Amygdala (tissue), 56 donors: ENCODE measurements around the gene SFRP5.

Source experiments
- DNase-seq, 56 donors: peaks; one replicate each; lab custom pipeline; 2025; lab: John Stamatoyannopoulos, UW

Gene SFRP5

GRCh38 chr10:97771913-97772823, at the start of gene SFRP5:
SFRP5 (minus strand) TSS chr10:97771999; CDS start chr10:97771833, 166 bp downstream.
- peak in 1 of 56 donors; percentile 7 for DNase-seq

GRCh38 chr10:97820096-97820704, 48.4 kb upstream of the SFRP5 start:
- DNase-seq: no peak

- no peak for DNase-seq
Measured at GRCh38 chr10:97818572-97818971, 46.8 kb upstream of the SFRP5 start.

- no peak for DNase-seq
Measured at GRCh38 chr10:97816609-97817008, 44.8 kb upstream of the SFRP5 start.

- no peak for DNase-seq
Measured at GRCh38 chr10:97814996-97815395, 43.2 kb upstream of the SFRP5 start.

- DNase-seq: no peak
Measured at GRCh38 chr10:97813311-97813710, 41.5 kb upstream of the SFRP5 start.

GRCh38 chr10:97812696-97813095, 40.9 kb upstream of the SFRP5 start:
- no peak for DNase-seq

- no peak for DNase-seq
Measured at GRCh38 chr10:97811958-97812357, 40.2 kb upstream of the SFRP5 start.

- no peak for DNase-seq
Measured at GRCh38 chr10:97810446-97810845, 38.6 kb upstream of the SFRP5 start.

GRCh38 chr10:97805949-97806348, 34.1 kb upstream of the SFRP5 start:
- DNase-seq: no peak

- peak in 1 of 56 donors; percentile 11 for DNase-seq
Measured at GRCh38 chr10:97805096-97805884, 33.5 kb upstream of the SFRP5 start.

- no peak for DNase-seq
Measured at GRCh38 chr10:97801422-97801821, 29.6 kb upstream of the SFRP5 start.

GRCh38 chr10:97800474-97800873, 28.7 kb upstream of the SFRP5 start:
- no peak for DNase-seq

GRCh38 chr10:97798958-97799610, 27.3 kb upstream of the SFRP5 start:
- no peak for DNase-seq

GRCh38 chr10:97796651-97797050, 24.9 kb upstream of the SFRP5 start:
- no peak for DNase-seq

- DNase-seq: no peak
Measured at GRCh38 chr10:97795886-97796285, 24.1 kb upstream of the SFRP5 start.

GRCh38 chr10:97791824-97792721, 20.3 kb upstream of the SFRP5 start:
- DNase-seq: peak in 45 of 56 donors; percentile 3 to 73 (median 36)

- no peak for DNase-seq
Measured at GRCh38 chr10:97789770-97790397, 18.1 kb upstream of the SFRP5 start.
